GM12873 (cell line): ENCODE measurements around the gene RIN2.

ENCODE experiments used
- CTCF ChIP-seq: IDR thresholded peaks from 2 replicates; pipeline ENCODE4 v1.5.1; 2012; ENCODE audit warnings: low read depth, mild to moderate bottlenecking, moderate library complexity, low read length, control low read depth; ENCODE audit not compliant: insufficient read depth; ENCODE audit errors: missing control alignments

The RIN2 gene

GRCh38 chr20:19715986-19716385, 42.1 kb upstream of the RIN2 start:
- no peak for TF ChIP-seq CTCF

GRCh38 chr20:19718880-19719279, 39.2 kb upstream of the RIN2 start:
- no peak for TF ChIP-seq CTCF

GRCh38 chr20:19720991-19721390, 37.1 kb upstream of the RIN2 start:
- no peak for TF ChIP-seq CTCF

GRCh38 chr20:19723051-19723450, 35.0 kb upstream of the RIN2 start:
- TF ChIP-seq CTCF: no peak

GRCh38 chr20:19723813-19724430, 34.1 kb upstream of the RIN2 start:
- no peak for TF ChIP-seq CTCF

- no peak for TF ChIP-seq CTCF
These were observed 32.7 kb upstream of the RIN2 start for GRCh38 chr20:19725373-19725772.

- no peak for TF ChIP-seq CTCF
These were observed 32.1 kb upstream of the RIN2 start for GRCh38 chr20:19725814-19726525.
